Stimulated activated CD4-positive, alpha-beta T cell treated with anti-CD3 and anti-CD28 coated beads, Interleukin-1b, Interleukin-23, amount 100 ng/mL, for 4 hours (primary cell): ENCODE measurements around the gene PDHB.

Experiments used
- DNase-seq, 2 donors: peaks; one replicate each; pipeline ENCODE4 v3.0.0-alpha.2; 2020; ENCODE audit warnings: low read depth in 2 of 2

Gene PDHB

GRCh38 chr3:58403513-58404109 lies 30.0 kb downstream of the PDHB start:
- no peak for DNase-seq

- DNase-seq, result no peak
Observed at GRCh38 chr3:58398669-58399333, 34.8 kb downstream of the PDHB start.

- DNase-seq, result no peak
Observed at GRCh38 chr3:58394339-58394738, 39.3 kb downstream of the PDHB start.

- DNase-seq, result no peak
Observed at GRCh38 chr3:58392181-58392580, 41.5 kb downstream of the PDHB start.

- DNase-seq, result no peak
Observed at GRCh38 chr3:58391156-58391865, 42.3 kb downstream of the PDHB start.

GRCh38 chr3:58388550-58389091 lies 45.0 kb downstream of the PDHB start:
- DNase-seq, result no peak

- no peak for DNase-seq
Observed at GRCh38 chr3:58387650-58388546, 45.7 kb downstream of the PDHB start.

- DNase-seq, result no peak
Observed at GRCh38 chr3:58386626-58387365, 46.8 kb downstream of the PDHB start.

- no peak for DNase-seq
Observed at GRCh38 chr3:58384381-58385090, 49.1 kb downstream of the PDHB start.

GRCh38 chr3:58383904-58384303 lies 49.7 kb downstream of the PDHB start:
- DNase-seq, result no peak

GRCh38 chr3:58383476-58383875 lies 50.2 kb downstream of the PDHB start:
- DNase-seq, result no peak

- no peak for DNase-seq
Observed at GRCh38 chr3:58379351-58380073, 54.1 kb downstream of the PDHB start.

- DNase-seq, result no peak
Observed at GRCh38 chr3:58377750-58378149, 55.9 kb downstream of the PDHB start.
